ENCODE results near the gene OPHN1. TPM values are rescaled to one million over a fixed set of nuclear protein-coding genes. Genes with fewer than 3 reads are reported as not detected.

Gene OPHN1
- total and polyA plus RNA-seq, 2 experiments from 2014 or later = 2.2 to 3.8 TPM

- Histone ChIP-seq H3K36me3 (ENCODE audit: insufficient read depth) (no peaks in the 10 kb centered on the region), H3K4me1 (ENCODE audit: insufficient read depth) (peaks cover 6% of the 10 kb centered on the region; the same call in 1 of the 2 replicates), H3K27ac (ENCODE audit: low read depth) (no peak overlapping the region), H4K20me1 (replicated peaks; ENCODE audit: insufficient read depth) (no peaks in the 10 kb centered on the region), H3K27me3 (ENCODE audit: insufficient read depth) (no peaks in the 10 kb centered on the region), H3K4me3 (no peak overlapping the region), H2AFZ (no peak overlapping the region), H3K79me2 (replicated peaks; ENCODE audit: insufficient read depth) (no peaks in the 10 kb centered on the region), H3K4me2 (no peak overlapping the region), H3K9me2 (ENCODE audit: insufficient read depth) (no peaks in the 10 kb centered on the region), H3F3A (replicated peaks; ENCODE audit: low read depth) (no peaks in the 10 kb centered on the region)
- H3K36me3 Mint-ChIP-seq (ENCODE audit: low read depth) = no peaks in the 10 kb centered on the region
- no peaks in the 10 kb centered on the region for H3K9me3 Mint-ChIP-seq
- H3K4me3 Mint-ChIP-seq = no peak overlapping the region
- ATAC-seq (no peak), DNase-seq (ENCODE audit: low spot score) (no peak)
- TF ChIP-seq JUNB (IDR thresholded peaks at IDR 0.05; ENCODE audit: unreplicated experiment) (no peak), ETS1 (IDR thresholded peaks at IDR 0.05) (no peak), STAT1 (IDR thresholded peaks at IDR 0.05; ENCODE audit: unreplicated experiment) (no peak), ZNF331 (CRISPR knock-in tag; IDR thresholded peaks at IDR 0.05; ENCODE audit: low read depth) (no peak), REST (IDR thresholded peaks at IDR 0.05; ENCODE audit: unreplicated experiment) (no peak), NANOG (IDR thresholded peaks at IDR 0.05; ENCODE audit: borderline replicate concordance) (no peak), POLR2AphosphoS5 (IDR thresholded peaks at IDR 0.05; ENCODE audit: low read depth) (no peak), CREB1 (CRISPR knock-in tag; IDR thresholded peaks at IDR 0.05; ENCODE audit: low read depth) (no peak), EZH2 (IDR thresholded peaks at IDR 0.05; ENCODE audit: low read depth, unreplicated experiment) (no peak), EZH2phosphoT487 (IDR thresholded peaks at IDR 0.05; ENCODE audit: unreplicated experiment) (no peak), ZNF462 (CRISPR knock-in tag; IDR thresholded peaks at IDR 0.05) (no peak), ZNF114 (CRISPR knock-in tag; IDR thresholded peaks at IDR 0.05) (no peak), CTCF (conservative IDR thresholded peaks at IDR 0.05; ENCODE audit: low read depth in 2 of 2) (no peak)
- H3K27ac Mint-ChIP-seq = no peak overlapping the region
- peaks cover 2% of the 10 kb centered on the region for H3K27me3 Mint-ChIP-seq (ENCODE audit: insufficient read depth, low read depth, poor library complexity)
- H3K4me1 Mint-ChIP-seq = peaks cover 3% of the 10 kb centered on the region; the same call in 1 of the 3 replicates
These were observed 28.3 kb upstream of the OPHN1 start for GRCh38 chrX:68461576-68461975.
